DMS 273 (cell line): Measurements from ENCODE around the gene IKZF1.

Experiments
- DNase-seq: peaks from one replicate; lab custom pipeline; 2025; ENCODE audit not compliant: unreplicated experiment; lab: John Stamatoyannopoulos, UW

Gene IKZF1

DNA sequence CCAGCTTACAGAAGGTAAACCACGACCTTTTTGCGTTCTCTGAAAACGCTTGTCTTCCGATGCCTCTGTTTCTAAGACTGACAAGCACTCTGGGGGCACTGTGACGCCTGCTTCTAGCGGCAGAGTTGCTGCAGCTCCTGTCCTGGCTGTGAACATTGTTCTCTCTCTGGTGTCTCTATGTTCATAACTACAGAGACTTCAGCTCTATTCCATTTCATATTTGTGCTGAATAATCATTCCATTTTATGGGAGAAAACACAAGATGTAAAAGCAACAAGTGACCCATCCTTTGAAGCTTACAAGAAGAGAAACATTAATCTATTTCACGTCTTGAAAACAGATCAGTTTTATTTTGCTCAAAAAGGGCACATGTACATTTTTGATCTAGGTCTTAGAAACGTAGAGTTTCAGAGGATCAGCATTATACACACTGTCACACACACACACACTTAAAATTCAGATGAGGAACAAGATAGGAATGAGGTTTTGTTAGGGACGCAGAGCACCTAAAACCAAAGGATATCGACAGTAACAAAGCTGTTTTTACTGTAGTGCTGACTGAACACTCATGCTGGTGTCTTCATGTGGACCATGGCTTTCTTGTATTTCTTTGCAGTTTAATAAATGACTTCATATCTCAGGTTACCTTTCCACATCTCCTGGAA, 3.0 kb downstream of the IKZF1 start:
- DNase-seq, result no peak

DNA sequence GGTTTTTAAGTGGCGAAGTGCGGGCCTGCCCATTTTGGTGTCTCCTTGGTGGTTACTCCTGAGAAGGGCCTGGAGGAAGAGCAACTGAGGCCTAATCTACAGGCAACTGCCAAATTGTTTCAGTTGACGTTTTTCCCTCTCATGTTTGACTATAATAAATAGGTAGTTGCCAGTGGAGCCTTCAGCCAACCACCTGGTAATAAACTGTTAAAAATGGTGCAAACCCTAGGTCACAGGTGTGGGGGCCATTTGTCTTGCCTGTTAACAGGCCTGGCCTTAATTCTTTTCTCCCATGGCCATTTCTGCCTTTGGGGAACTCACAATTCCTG, 3.7 kb downstream of the IKZF1 start:
- DNase-seq, result no peak

DNA sequence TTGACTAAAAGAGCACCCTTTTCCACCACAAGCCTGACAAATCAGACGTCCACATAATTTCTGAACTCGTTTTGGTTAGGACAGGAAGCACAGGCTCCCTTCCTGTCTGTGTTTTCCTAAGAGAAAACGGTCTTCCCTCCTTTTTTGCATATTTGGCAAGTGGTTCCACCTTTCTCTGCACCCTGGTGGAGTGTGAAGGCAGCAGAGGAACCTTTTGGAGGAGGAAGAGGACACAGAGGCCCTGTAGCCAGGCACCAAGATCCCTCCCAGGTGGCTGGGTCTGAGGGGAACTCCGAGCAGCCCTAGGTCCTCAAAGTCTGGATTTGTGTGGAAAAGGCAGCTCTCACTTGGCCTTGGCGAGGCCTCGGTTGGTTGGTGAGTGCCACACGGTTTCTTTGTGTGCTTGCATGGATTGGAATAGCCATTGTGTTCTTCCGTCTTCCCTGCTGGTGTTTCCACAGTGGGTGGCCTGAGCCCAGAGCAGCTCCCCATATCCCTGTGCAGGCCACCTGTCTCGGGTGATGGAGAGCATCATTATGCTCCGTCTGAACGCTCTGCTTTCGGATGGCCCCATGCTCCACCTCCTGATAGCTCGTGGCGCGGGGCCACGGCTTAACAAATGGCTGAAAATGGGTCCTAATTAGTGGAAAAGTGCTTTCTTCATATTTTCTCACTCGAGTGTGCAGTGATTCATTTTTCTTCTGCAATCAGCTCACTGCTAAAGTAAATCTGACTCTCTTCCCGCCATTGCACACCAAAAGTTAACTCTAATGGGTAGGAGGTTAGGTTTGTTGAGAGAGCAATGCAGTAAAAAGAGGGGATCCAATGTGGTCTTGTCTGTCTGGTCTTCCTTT, 4.2 kb downstream of the IKZF1 start:
- DNase-seq, result no peak

- DNase-seq, result no peak
Observed at GRCh38 chr7:50309721-50310120, 5.2 kb downstream of the IKZF1 start.

DNA sequence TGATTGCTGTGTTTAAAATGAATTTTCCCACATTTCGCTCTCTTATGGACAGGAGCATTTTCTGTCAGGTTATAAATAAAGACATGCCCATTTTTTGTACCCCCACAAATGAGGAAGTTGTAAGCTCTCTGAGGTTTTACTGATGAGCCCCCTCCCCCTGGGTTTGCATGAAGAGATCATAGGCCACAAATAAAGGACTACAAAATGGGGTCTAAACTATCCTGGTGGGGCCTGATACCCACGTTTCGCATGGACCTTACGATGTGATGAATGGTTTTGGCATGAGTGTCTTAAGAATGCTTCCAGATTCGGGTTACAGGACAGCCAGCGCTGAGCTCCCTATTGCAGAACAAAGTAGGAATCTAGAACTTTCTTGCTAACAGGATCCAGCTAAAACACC, 5.8 kb downstream of the IKZF1 start:
- DNase-seq, result no peak

GRCh38 chr7:50310956-50311355, 6.4 kb downstream of the IKZF1 start:
- no peak for DNase-seq

- no peak for DNase-seq
Observed at GRCh38 chr7:50312250-50313162, 8.0 kb downstream of the IKZF1 start.

DNA sequence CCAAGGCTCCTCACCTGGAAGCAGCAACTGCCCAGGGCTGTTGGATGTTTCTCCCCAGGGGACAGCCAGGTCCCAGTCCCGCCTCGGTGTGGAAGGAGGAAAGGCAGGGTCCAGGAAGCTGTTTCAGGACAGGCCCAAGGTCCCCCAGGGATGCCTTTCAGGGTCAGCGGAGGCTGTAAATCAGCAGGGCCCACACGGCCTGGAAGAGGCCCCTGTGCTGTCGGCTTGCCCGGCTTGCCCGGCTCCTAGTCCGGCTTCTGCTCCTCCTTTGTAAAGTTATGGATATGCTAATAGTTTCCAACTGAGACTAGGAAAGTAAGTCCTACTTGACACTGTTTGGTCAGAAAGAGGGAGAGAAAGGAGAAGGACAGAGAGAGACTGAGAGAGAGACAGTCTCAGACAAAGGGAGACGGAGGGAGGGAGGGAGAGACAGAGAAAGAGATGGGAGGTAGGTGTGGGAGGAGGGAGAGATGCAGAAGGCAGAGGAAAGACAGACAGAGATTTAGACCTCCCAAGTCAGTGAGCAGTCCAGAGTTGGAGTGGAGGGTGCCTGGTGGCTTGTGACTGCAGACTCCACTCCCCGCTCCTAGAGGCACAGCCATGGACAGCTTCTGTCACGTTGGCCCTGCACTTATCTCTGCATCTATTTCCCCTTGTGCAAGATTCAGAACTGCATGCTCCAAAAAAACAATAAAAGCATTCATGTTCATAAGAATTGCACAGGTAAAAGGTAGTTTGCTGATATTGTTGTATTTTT, 10.5 kb downstream of the IKZF1 start:
- no peak for DNase-seq

DNA sequence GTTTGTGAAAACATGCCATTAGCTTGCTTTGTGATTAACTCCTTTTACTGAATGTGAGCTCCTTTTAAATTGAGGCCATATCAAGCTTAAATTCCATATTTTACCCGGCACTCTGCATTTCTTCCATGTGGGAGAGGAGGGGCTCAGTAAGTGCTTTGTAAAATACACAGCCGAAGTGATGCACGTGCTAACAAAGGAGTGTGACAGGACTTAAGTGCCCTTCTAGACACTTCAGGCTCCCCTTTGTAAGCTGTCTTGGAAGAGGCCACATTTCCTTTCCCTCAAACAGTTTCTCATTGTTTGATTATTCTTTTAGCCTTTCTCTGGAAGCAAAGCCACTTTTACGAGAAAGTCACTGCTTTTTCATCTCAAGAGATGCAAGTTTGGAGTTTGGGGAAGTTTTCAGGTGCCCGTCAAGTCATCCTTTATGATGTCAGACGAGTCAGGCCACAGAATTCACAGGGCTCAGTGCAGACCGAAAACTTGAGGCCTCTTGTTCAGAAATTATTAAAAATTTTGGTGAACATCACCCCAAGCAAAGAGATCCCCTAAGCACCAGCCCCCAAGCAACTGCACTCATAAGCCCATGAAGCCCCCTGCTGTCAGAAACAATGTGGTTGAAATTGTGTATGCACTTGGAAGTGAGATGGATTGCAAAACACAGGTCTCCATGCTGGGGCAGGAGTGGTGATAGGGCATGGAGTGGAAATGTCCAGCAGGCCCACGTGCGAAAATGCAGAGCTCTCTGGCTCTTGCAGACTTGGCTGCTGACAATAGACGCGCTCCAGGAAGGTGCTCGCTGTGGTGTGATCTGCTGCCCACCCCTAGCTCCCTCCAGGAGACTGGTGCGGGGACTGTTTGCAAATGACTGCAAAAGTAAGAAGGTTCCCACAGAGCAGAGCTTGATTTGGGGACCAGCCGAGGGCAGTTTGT, 11.5 kb downstream of the IKZF1 start:
- DNase-seq, result no peak

GRCh38 chr7:50317221-50317678, 12.7 kb downstream of the IKZF1 start:
- DNase-seq, result no peak

- DNase-seq, result no peak
Observed at GRCh38 chr7:50317697-50318669, 13.5 kb downstream of the IKZF1 start.

GRCh38 chr7:50321487-50322067, 17.1 kb downstream of the IKZF1 start:
- DNase-seq, result no peak

GRCh38 chr7:50324113-50324512, 19.6 kb downstream of the IKZF1 start:
- DNase-seq, result no peak

DNA sequence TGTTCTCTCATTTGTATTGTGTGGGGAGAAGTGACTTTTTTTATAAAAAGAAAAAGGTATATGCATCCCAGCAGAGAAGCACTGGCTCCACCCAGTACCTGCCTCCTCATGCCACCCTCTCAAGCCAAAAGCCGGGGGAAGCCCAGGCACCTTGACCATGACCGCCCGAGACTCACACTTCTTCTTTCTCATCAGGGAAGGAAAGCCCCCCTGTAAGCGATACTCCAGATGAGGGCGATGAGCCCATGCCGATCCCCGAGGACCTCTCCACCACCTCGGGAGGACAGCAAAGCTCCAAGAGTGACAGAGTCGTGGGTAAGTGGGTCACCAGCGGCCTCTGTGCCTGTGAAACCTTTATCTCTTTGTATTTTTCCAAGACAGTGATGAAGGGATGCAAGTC, 22.9 kb downstream of the IKZF1 start:
- no peak for DNase-seq

- DNase-seq, result no peak
Observed at GRCh38 chr7:50329775-50330174, 25.3 kb downstream of the IKZF1 start.

DNA sequence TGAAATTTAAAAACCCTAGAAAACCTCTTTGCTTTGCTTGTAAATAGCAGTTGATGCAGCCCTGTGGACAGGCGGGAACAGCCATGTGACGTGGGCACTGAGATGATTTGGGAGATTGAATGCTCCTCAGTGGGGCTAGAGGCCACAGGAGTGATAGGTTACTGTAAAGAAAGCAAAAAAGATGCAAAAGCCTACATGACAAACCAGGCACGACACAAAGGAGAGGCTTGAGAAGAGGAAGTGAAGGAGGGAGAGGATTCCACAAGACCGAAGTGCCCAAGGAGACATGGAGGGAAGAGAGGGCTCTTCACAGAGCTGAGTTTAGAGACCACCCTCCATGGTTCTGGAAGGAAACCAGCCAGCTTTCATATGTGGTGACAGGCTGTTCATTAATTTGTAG, 25.7 kb downstream of the IKZF1 start:
- no peak for DNase-seq

DNA sequence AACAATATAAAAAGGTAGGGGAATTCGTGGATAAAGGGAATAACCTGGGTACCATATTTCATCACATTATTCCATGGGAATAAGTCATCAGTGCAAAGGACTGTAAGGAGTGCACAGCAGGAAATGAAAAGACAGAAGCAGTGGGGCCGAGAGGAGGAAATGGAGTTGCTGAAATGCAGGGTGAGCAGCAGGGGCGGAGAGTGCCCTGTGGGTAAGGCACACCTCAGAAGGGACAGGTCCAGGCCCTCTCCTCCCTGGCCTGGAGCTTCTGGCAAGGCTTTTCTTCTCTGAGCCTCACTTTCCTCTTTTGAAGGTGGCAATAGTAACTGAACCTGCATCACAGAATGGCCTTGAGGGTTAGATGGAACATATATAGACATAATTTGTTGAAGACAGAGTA, 26.2 kb downstream of the IKZF1 start:
- no peak for DNase-seq

DNA sequence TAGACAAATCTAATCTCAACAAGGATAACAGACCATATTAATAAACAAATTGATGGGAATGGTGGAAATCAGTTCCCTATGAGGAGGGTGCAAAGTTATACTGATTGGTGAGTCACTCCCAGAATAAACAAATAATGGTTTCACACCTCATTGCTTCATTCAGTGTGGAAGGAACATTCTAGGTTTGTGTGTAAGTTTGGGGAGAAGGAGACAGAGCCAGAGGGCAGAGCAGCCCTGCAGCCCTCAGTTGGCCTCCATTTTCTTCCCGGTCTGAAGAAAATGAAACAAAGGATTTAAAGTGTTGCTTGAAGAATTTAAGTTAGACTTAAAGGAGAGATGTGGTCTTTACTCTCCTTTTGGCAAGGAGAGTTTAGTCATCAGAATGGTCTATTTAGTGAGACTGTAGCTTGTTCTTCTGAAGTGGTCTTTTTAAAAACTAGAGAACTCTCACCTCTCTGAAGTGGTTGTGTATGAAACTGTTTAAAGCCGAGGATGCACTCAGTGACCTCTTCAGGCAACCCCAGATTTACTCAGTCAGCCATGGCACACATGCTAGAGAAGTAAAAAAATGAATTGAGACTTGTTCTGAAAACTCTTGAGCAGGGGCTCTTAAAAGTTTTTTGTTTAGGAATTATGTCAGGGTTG, 27.2 kb downstream of the IKZF1 start:
- no peak for DNase-seq
